ENCODE results near the gene DBN1.

DBN1 gene

GRCh38 chr5:177504086-177505056, 30.9 kb upstream of the DBN1 start:
- no peak for DNase-seq (ENCODE audit: low read depth, low spot score)

- no peak for DNase-seq (ENCODE audit: low read depth, low spot score)
Observed at GRCh38 chr5:177503351-177504085, 30.1 kb upstream of the DBN1 start.

- no peak for DNase-seq (ENCODE audit: low read depth, low spot score)
Observed at GRCh38 chr5:177502886-177503285, 29.5 kb upstream of the DBN1 start.

- no peak for DNase-seq (ENCODE audit: low read depth, low spot score)
Observed at GRCh38 chr5:177501874-177502678, 28.6 kb upstream of the DBN1 start.

- no peak for DNase-seq (ENCODE audit: low read depth, low spot score)
Observed at GRCh38 chr5:177500685-177501522, 27.5 kb upstream of the DBN1 start.

- DNase-seq (ENCODE audit: low read depth, low spot score), result no peak
Observed at GRCh38 chr5:177499842-177500241, 26.4 kb upstream of the DBN1 start.

- no peak for DNase-seq (ENCODE audit: low read depth, low spot score)
Observed at GRCh38 chr5:177498013-177498787, 24.8 kb upstream of the DBN1 start.

- peak; percentile 95 for DNase-seq (ENCODE audit: low read depth, low spot score)
Observed at GRCh38 chr5:177497292-177498012, 24.0 kb upstream of the DBN1 start, which contains the start of gene PDLIM7. Gene PDLIM7 (minus strand): TSS chr5:177497604. CDS start chr5:177496512, 1,092 bp downstream.

GRCh38 chr5:177496727-177497291, 23.4 kb upstream of the DBN1 start:
- no peak for DNase-seq (ENCODE audit: low read depth, low spot score)

- DNase-seq (ENCODE audit: low read depth, low spot score), result no peak
Observed at GRCh38 chr5:177496070-177496726, 22.8 kb upstream of the DBN1 start.

- peak; percentile 89 for DNase-seq (ENCODE audit: low read depth, low spot score)
Observed at GRCh38 chr5:177495243-177496060, 22.0 kb upstream of the DBN1 start.

- DNase-seq (ENCODE audit: low read depth, low spot score), result no peak
Observed at GRCh38 chr5:177494346-177495195, 21.1 kb upstream of the DBN1 start.

- no peak for DNase-seq (ENCODE audit: low read depth, low spot score)
Observed at GRCh38 chr5:177493795-177494345, 20.4 kb upstream of the DBN1 start.

GRCh38 chr5:177492841-177493240, 19.4 kb upstream of the DBN1 start:
- DNase-seq (ENCODE audit: low read depth, low spot score), result no peak

GRCh38 chr5:177491983-177492746, 18.7 kb upstream of the DBN1 start:
- DNase-seq (ENCODE audit: low read depth, low spot score), result no peak

All from brain pericyte (primary cell).